SK-N-SH treated with all-trans-retinoic acid at 6 μM for 48 hours (cell line): ENCODE data around the gene GDF3.

Experiments used
- RARB ChIP-seq: fragments of 250-450 bp; sonication (Bioruptor Pico); IDR thresholded peaks from 2 replicates; pipeline ENCODE4 v1.8.0; 2021; ENCODE audit warnings: mild to moderate bottlenecking, moderate library complexity
- ZNF8 ChIP-seq: fragments of 450-650 bp; formaldehyde crosslinking; IDR thresholded peaks from 2 replicates; pipeline ENCODE4 v1.5.0; 2020; ENCODE audit warnings: mild to moderate bottlenecking, moderate library complexity
- TF ChIP-seq, protein P1 (sequence below): fragments of 250-450 bp; sonication (Bioruptor Pico); IDR thresholded peaks from 2 replicates; pipeline ENCODE4 v1.5.0; 2020; ENCODE audit warnings: mild to moderate bottlenecking, moderate library complexity
- TF ChIP-seq, protein P2 (sequence below): fragments of 250-450 bp; sonication (Bioruptor Pico); IDR thresholded peaks from 2 replicates; pipeline ENCODE4 v1.8.0; 2021; ENCODE audit warnings: low read depth, mild to moderate bottlenecking, moderate library complexity, borderline replicate concordance
- TF ChIP-seq, protein P3 (sequence below): fragments of 250-450 bp; sonication (Bioruptor Pico); IDR thresholded peaks from 2 replicates; pipeline ENCODE4 v1.5.1; 2020; ENCODE audit warnings: low read depth, mild to moderate bottlenecking, moderate library complexity

DNA sequence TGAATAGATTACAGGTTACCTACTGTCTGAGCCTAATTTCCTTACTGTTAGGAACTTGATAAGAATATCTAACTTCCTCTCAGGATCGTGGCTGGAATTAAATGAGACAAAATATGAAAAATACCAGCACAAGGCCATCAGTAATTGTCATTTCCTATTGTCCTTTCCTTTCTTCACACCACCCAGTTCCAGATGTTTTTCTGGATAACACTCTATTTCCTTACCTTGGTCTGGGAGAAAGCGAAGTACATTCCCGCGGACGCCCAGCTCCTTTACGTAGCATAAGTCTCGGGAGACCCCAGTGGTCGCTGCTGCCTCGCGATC lies 376 bp downstream of the GDF3 start:
- TF ChIP-seq, protein P1, sequence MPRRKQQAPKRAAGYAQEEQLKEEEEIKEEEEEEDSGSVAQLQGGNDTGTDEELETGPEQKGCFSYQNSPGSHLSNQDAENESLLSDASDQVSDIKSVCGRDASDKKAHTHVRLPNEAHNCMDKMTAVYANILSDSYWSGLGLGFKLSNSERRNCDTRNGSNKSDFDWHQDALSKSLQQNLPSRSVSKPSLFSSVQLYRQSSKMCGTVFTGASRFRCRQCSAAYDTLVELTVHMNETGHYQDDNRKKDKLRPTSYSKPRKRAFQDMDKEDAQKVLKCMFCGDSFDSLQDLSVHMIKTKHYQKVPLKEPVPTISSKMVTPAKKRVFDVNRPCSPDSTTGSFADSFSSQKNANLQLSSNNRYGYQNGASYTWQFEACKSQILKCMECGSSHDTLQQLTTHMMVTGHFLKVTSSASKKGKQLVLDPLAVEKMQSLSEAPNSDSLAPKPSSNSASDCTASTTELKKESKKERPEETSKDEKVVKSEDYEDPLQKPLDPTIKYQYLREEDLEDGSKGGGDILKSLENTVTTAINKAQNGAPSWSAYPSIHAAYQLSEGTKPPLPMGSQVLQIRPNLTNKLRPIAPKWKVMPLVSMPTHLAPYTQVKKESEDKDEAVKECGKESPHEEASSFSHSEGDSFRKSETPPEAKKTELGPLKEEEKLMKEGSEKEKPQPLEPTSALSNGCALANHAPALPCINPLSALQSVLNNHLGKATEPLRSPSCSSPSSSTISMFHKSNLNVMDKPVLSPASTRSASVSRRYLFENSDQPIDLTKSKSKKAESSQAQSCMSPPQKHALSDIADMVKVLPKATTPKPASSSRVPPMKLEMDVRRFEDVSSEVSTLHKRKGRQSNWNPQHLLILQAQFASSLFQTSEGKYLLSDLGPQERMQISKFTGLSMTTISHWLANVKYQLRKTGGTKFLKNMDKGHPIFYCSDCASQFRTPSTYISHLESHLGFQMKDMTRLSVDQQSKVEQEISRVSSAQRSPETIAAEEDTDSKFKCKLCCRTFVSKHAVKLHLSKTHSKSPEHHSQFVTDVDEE (CRISPR knock-in tag): no peak
- TF ChIP-seq, protein P2, sequence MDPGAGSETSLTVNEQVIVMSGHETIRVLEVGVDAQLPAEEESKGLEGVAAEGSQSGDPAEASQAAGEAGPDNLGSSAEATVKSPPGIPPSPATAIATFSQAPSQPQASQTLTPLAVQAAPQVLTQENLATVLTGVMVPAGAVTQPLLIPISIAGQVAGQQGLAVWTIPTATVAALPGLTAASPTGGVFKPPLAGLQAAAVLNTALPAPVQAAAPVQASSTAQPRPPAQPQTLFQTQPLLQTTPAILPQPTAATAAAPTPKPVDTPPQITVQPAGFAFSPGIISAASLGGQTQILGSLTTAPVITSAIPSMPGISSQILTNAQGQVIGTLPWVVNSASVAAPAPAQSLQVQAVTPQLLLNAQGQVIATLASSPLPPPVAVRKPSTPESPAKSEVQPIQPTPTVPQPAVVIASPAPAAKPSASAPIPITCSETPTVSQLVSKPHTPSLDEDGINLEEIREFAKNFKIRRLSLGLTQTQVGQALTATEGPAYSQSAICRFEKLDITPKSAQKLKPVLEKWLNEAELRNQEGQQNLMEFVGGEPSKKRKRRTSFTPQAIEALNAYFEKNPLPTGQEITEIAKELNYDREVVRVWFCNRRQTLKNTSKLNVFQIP (CRISPR knock-in tag): no peak
- no peak for TF ChIP-seq RARB (CRISPR knock-in tag)
- TF ChIP-seq ZNF8 (CRISPR knock-in tag): no peak
- TF ChIP-seq, protein P3, sequence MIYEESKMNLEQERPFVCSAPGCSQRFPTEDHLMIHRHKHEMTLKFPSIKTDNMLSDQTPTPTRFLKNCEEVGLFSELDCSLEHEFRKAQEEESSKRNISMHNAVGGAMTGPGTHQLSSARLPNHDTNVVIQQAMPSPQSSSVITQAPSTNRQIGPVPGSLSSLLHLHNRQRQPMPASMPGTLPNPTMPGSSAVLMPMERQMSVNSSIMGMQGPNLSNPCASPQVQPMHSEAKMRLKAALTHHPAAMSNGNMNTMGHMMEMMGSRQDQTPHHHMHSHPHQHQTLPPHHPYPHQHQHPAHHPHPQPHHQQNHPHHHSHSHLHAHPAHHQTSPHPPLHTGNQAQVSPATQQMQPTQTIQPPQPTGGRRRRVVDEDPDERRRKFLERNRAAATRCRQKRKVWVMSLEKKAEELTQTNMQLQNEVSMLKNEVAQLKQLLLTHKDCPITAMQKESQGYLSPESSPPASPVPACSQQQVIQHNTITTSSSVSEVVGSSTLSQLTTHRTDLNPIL (CRISPR knock-in tag): no peak
